Lung (tissue), 12 donors: ENCODE data around the gene GAK. TPM values are rescaled to one million over a fixed set of nuclear protein-coding genes. Genes with fewer than 3 reads are reported as not detected.

Experiments used
- ATAC-seq: fragments of 200-7000 bp; cut with Tn5 transposase; one replicate; pipeline ENCODE4 v1.9.1; 2020; ENCODE audit warnings: moderate number of reproducible peaks; ENCODE audit not compliant: insufficient read depth, low FRiP score
- DNase-seq, 3 donors: peaks; one replicate each; pipeline ENCODE4 v3.0.0-alpha.2; 2013 to 2017
- H3K27ac ChIP-seq, 2 donors: one replicate each; pipeline ENCODE4 v1.5.1; 2013; ENCODE audit warnings: mild to moderate bottlenecking in 2 of 2, moderate library complexity in 2 of 2, control low read depth in 1 of 2, inconsistent platforms in 1 of 2, low read depth in 1 of 2, low read length in 1 of 2
- H3K27me3 ChIP-seq, 3 donors: one replicate each; pipeline ENCODE4 v1.5.1; 2013; ENCODE audit warnings: low read length in 2 of 3; ENCODE audit not compliant: control insufficient read depth in 3 of 3, insufficient read depth in 3 of 3
- H3K36me3 ChIP-seq, 4 donors: one replicate each; pipeline ENCODE4 v1.5.1; 2013; ENCODE audit warnings: low read length in 4 of 4, mild to moderate bottlenecking in 1 of 4, moderate library complexity in 1 of 4; ENCODE audit not compliant: control insufficient read depth in 4 of 4, insufficient read depth in 4 of 4
- H3K4me1 ChIP-seq, 5 donors: one replicate each; pipeline ENCODE4 v1.5.1; 2013; ENCODE audit warnings: low read length in 5 of 5, mild to moderate bottlenecking in 2 of 5, moderate library complexity in 1 of 5; ENCODE audit not compliant: control insufficient read depth in 5 of 5, insufficient read depth in 5 of 5
- H3K4me3 ChIP-seq: one replicate; pipeline ENCODE4 v1.5.1; 2013; ENCODE audit warnings: mild to moderate bottlenecking, control low read depth, moderate library complexity
- H3K9ac ChIP-seq, 2 donors: one replicate each; pipeline ENCODE4 v1.5.1; 2013; ENCODE audit warnings: low read length in 2 of 2, control low read depth in 1 of 2; ENCODE audit not compliant: insufficient read depth in 1 of 2
- H3K9me3 ChIP-seq, 4 donors: one replicate each; pipeline ENCODE4 v1.5.1; 2013; ENCODE audit warnings: low read length in 3 of 4, mild to moderate bottlenecking in 1 of 4, moderate library complexity in 1 of 4; ENCODE audit not compliant: control insufficient read depth in 4 of 4, insufficient read depth in 3 of 4
- CTCF ChIP-seq: IDR thresholded peaks from 2 replicates; pipeline ENCODE4 v1.5.1; 2012; ENCODE audit warnings: mild to moderate bottlenecking; ENCODE audit errors: control extremely low read depth, extremely low read depth
- WGBS, 2 donors: extraction: QIAGEN DNeasy Blood & Tissue Kit; methylation state at CpG; one replicate each; pipeline ENCODE4 v1.1.7; 2013; 5-methylcytosine and 5-hydroxymethylcytosine counted together
- polyA plus RNA-seq, 2 donors: library from polyadenylated mRNA; stranded (reverse); fragments of 200-250 nt; gene quantifications; one replicate each; pipeline ENCODE4 v1.2.1, GENCODE V29; 2013
- total RNA-seq, 2 donors: library from RNA; depleted of rRNA in 1 of 2; stranded (reverse); fragments of >200 nt in 1 of 2; gene quantifications; one replicate each; pipeline ENCODE4 v1.2.1, GENCODE V29; 2014 to 2021
- donor health status: control.
- donor health status: control.
- donor health status: Bipolar disorder and iron deficiency.
- donor health status: healthy.
- donor health status: DM: yes; HTN: yes; CAD: no.

Gene GAK
- total and polyA plus RNA-seq, 4 donors, result 101 to 178 (median 137) TPM

- Histone ChIP-seq H3K4me1 (peaks cover 0 to 4% (median 0%) of the 10 kb centered on the region in 5 donors), H3K9ac (no peak overlapping the region), H3K9me3 (peaks cover 0 to 23% (median 0%) of the 10 kb centered on the region in 4 donors), H3K36me3 (no peaks in the 10 kb centered on the region), H3K4me3 (no peak overlapping the region), H3K27ac (no peak overlapping the region), H3K27me3 (peaks cover 0 to 25% (median 6%) of the 10 kb centered on the region in 3 donors)
- DNase-seq, result no peak
- 67 to 74% methylated on average over 20 to 23 of the region's 23 CpGs for WGBS, 2 donors
- no peak for ATAC-seq
- TF ChIP-seq CTCF, result no peak
Measured at GRCh38 chr4:830601-831482, 101.3 kb downstream of the GAK start.

- H3K9ac ChIP-seq, result no peak overlapping the region
- H3K36me3 ChIP-seq, result no peaks in the 10 kb centered on the region
- no peak overlapping the region for H3K27ac ChIP-seq
- no peak for DNase-seq
- H3K4me3 ChIP-seq, result no peak overlapping the region
- ATAC-seq, result no peak
- H3K9me3 ChIP-seq, result peaks cover 0 to 18% (median 0%) of the 10 kb centered on the region in 4 donors
- WGBS, 2 donors, result 66 to 67% methylated on average over 26 of the region's 26 CpGs
- TF ChIP-seq CTCF, result no peak
- peaks cover 0 to 25% (median 6%) of the 10 kb centered on the region in 3 donors for H3K27me3 ChIP-seq
- peaks cover 0 to 8% (median 0%) of the 10 kb centered on the region in 5 donors for H3K4me1 ChIP-seq
Measured at GRCh38 chr4:829761-830600, 102.1 kb downstream of the GAK start.

- H3K27me3 ChIP-seq, result peaks cover 0 to 32% (median 12%) of the 10 kb centered on the region in 3 donors
- peaks cover 0 to 18% (median 0%) of the 10 kb centered on the region in 4 donors for H3K9me3 ChIP-seq
- DNase-seq, result no peak
- no peak for TF ChIP-seq CTCF
- no peak overlapping the region for H3K27ac ChIP-seq
- WGBS, 2 donors, result 85 to 87% methylated on average over 6 of the region's 6 CpGs
- no peaks in the 10 kb centered on the region for H3K36me3 ChIP-seq
- no peak overlapping the region for H3K4me3 ChIP-seq
- no peak overlapping the region for H3K9ac ChIP-seq
- no peak for ATAC-seq
- peaks cover 0 to 8% (median 0%) of the 10 kb centered on the region in 5 donors for H3K4me1 ChIP-seq
Measured at GRCh38 chr4:829291-829690, 102.8 kb downstream of the GAK start.
